HCT116 (cell line): ENCODE data around the gene PAK6. TPM values are rescaled to one million over a fixed set of nuclear protein-coding genes. Genes with fewer than 3 reads are reported as not detected.

ENCODE experiments used
- ATAC-seq: fragments of 200-7000 bp; cut with Tn5 transposase; 2 replicates; pipeline ENCODE4 v1.9.1; 2020; ENCODE audit warnings: mild to moderate bottlenecking, moderate library complexity
- BruUV-seq: library from RNA; stranded (reverse); fragments of 400-500 nt; replicated peaks from 2 replicates; lab custom pipeline; 2021; lab: Mats Ljungman, UMichigan
- CTCF ChIA-PET: fragments of 300-600 bp; sonication (Branson Sonifier 250); formaldehyde crosslinking; loops from one replicate; lab custom pipeline; 2021; ENCODE audit warnings: antibody characterized with exemption; lab: Charles Lee
- POLR2A ChIA-PET: fragments of 300-600, 350-600 bp; sonication (Branson Sonifier 250); formaldehyde crosslinking; loops from one replicate; lab custom pipeline; 2021; ENCODE audit warnings: antibody characterized with exemption; lab: Charles Lee
- RAD21 ChIA-PET, 2 experiments: fragments of 300-600 bp; sonication (Branson Sonifier 250); formaldehyde crosslinking; loops; one replicate each; lab custom pipeline; 2023; ENCODE audit warnings: low total read pairs in 2 of 2; ENCODE audit not compliant: uncharacterized antibody in 2 of 2, unreplicated experiment in 2 of 2, low non-redundant PET in 1 of 2; lab: Charles Lee
- DNase-seq: peaks from one replicate; pipeline ENCODE4 v3.0.0-alpha.2; 2010; ENCODE audit warnings: low read depth, low spot score
- H2AFZ ChIP-seq: fragments of 200-600 bp; shearing (Covaris generic), sonication (generic); 2 replicates; pipeline ENCODE4 v1.6.1; 2017; ENCODE audit warnings: low read depth, mixed run types, mixed read lengths, antibody characterized with exemption, low read length; ENCODE audit not compliant: poor library complexity, severe bottlenecking
- H3K27ac ChIP-seq: 2 replicates; pipeline ENCODE4 v1.5.1; 2012; ENCODE audit warnings: low read depth, low read length
- H3K27me3 ChIP-seq: fragments of 200-600 bp; sonication (generic); 2 replicates; pipeline ENCODE4 v1.6.1; 2016; ENCODE audit warnings: mixed run types, low read length, mixed read lengths; ENCODE audit not compliant: insufficient read depth
- H3K36me3 ChIP-seq, 2 experiments: fragments of 200-500 bp in 1 of 2; fragments of 200-600 bp in 1 of 2; sonication (Bioruptor generic) in 1 of 2; sonication (generic) in 1 of 2; 2 replicates each; pipeline versions ENCODE4 v1.5.1 to v1.6.1; 2014 to 2016; ENCODE audit warnings: low read length in 2 of 2, inconsistent platforms in 1 of 2, mixed read lengths in 1 of 2, mixed run types in 1 of 2; ENCODE audit not compliant: insufficient read depth in 2 of 2, control insufficient read depth in 1 of 2
- H3K4me1 ChIP-seq, 2 experiments: fragments of 200-600 bp in 1 of 2; sonication (generic) in 1 of 2; 2 replicates each; pipeline versions ENCODE4 v1.5.1 to v1.6.1; 2012 to 2017; ENCODE audit warnings: low read length in 2 of 2, inconsistent platforms in 1 of 2, mild to moderate bottlenecking in 1 of 2, mixed read lengths in 1 of 2, mixed run types in 1 of 2, moderate library complexity in 1 of 2; ENCODE audit not compliant: insufficient read depth in 2 of 2, control insufficient read depth in 1 of 2
- H3K4me2 ChIP-seq: fragments of 200-600 bp; sonication (generic); 2 replicates; pipeline ENCODE4 v1.6.1; 2017; ENCODE audit warnings: mixed run types, low read length, mixed read lengths
- H3K4me3 ChIP-seq, 2 experiments: fragments of 200-600 bp in 1 of 2; sonication (generic) in 1 of 2; replicated peaks in 1 of 2; 2 replicates each; pipeline ENCODE4 v1.5.1; 2011 to 2016; ENCODE audit warnings: low read length in 2 of 2, control low read depth in 1 of 2, low read depth in 1 of 2, mild to moderate bottlenecking in 1 of 2, mixed read lengths in 1 of 2, mixed run types in 1 of 2
- H3K79me2 ChIP-seq: fragments of 200-600 bp; sonication (generic); 2 replicates; pipeline ENCODE4 v1.6.1; 2017; ENCODE audit warnings: mild to moderate bottlenecking, mixed run types, low read length, moderate library complexity, mixed read lengths; ENCODE audit not compliant: insufficient read depth
- H3K9ac ChIP-seq: fragments of 200-600 bp; sonication (generic); 2 replicates; pipeline ENCODE4 v1.6.1; 2016; ENCODE audit warnings: low read length, mixed read lengths
- H3K9me2 ChIP-seq: fragments of 200-600 bp; sonication (generic), shearing (Covaris generic); 2 replicates; pipeline ENCODE4 v1.6.1; 2017; ENCODE audit warnings: mixed run types, mild to moderate bottlenecking, moderate library complexity; ENCODE audit not compliant: insufficient read depth
- H3K9me3 ChIP-seq, 2 experiments: fragments of 200-500 bp in 1 of 2; fragments of 200-600 bp in 1 of 2; sonication (Bioruptor generic) in 1 of 2; sonication (generic) in 1 of 2; 2 replicates each; pipeline ENCODE4 v1.6.1; 2014 to 2017; ENCODE audit warnings: low read length in 2 of 2, mixed read lengths in 2 of 2, inconsistent platforms in 1 of 2, low read depth in 1 of 2, mild to moderate bottlenecking in 1 of 2, mixed run types in 1 of 2, moderate library complexity in 1 of 2; ENCODE audit not compliant: control insufficient read depth in 1 of 2, insufficient read depth in 1 of 2
- H4K20me1 ChIP-seq: fragments of 200-600 bp; sonication (generic), shearing (Covaris generic); 2 replicates; pipeline ENCODE4 v1.6.1; 2017; ENCODE audit warnings: mixed run types, mild to moderate bottlenecking, moderate library complexity; ENCODE audit not compliant: insufficient read depth
- EZH2phosphoT487 ChIP-seq: fragments of 200-600 bp; IDR thresholded peaks from 2 replicates; pipeline ENCODE4 v1.6.1; 2018; ENCODE audit warnings: antibody characterized with exemption, borderline replicate concordance
- YY1 ChIP-seq: IDR thresholded peaks from 2 replicates; pipeline ENCODE4 v1.6.1; 2011; ENCODE audit warnings: low read length, low read depth, moderate library complexity, mild to moderate bottlenecking; ENCODE audit not compliant: insufficient replicate concordance; ENCODE audit errors: extremely low read depth
- ZFX ChIP-seq: fragments of 450-650 bp; IDR thresholded peaks from 2 replicates; pipeline ENCODE4 v1.6.1; 2017
- intact Hi-C: fragments of 100-400 bp; cut with micrococcal nuclease; formaldehyde crosslinking; loops from 2 replicates; pipeline ENCODE4 v1.10.0; 2022
- total RNA-seq: library from RNA; stranded (reverse); gene quantifications from one replicate; pipeline ENCODE4 v1.2.1, GENCODE V29; 2021; ENCODE audit not compliant: unreplicated experiment
- TF ChIP-seq, protein P1 (sequence below): IDR thresholded peaks from 2 replicates; pipeline ENCODE4 v1.6.1; 2012
- TF ChIP-seq, protein P2 (sequence below), 3 experiments: fragments of 200-600 bp in 1 of 3; sonication (generic) in 1 of 3; IDR thresholded peaks in 2 of 3; conservative IDR thresholded peaks in 1 of 3; 2 replicates each; pipeline ENCODE4 v1.5.1; 2012 to 2017; ENCODE audit warnings: low read depth in 2 of 3, low read length in 2 of 3, antibody characterized with exemption in 1 of 3, borderline replicate concordance in 1 of 3, control low read depth in 1 of 3, mild to moderate bottlenecking in 1 of 3, mixed read lengths in 1 of 3, mixed run types in 1 of 3, moderate library complexity in 1 of 3; ENCODE audit not compliant: insufficient read depth in 1 of 3

The PAK6 gene
- total RNA-seq, 1 experiment from 2014 or later, result 19.9 TPM

DNA sequence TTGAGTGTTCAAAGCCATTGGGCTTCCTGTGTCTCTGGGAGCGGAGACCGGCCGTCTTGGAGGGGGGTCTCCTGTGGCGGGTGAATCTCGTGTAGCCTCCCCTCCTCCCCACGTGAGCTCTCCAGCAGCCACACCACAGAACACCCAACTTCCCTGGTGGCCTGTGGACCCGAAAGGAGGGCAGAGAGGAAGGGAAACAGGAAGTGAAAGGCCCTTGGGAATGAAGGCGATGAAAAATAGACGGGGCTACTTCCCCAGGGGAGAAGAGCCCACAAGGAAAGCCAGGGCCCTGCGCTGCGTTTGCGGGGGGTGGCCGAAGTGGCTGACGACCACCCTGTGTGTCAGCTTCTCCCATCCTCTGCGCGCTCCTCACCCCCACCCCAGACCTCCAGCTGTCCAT lies 38.6 kb downstream of the PAK6 start (continued):
- TF ChIP-seq, protein P1, sequence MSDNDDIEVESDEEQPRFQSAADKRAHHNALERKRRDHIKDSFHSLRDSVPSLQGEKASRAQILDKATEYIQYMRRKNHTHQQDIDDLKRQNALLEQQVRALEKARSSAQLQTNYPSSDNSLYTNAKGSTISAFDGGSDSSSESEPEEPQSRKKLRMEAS, result no peak

DNA sequence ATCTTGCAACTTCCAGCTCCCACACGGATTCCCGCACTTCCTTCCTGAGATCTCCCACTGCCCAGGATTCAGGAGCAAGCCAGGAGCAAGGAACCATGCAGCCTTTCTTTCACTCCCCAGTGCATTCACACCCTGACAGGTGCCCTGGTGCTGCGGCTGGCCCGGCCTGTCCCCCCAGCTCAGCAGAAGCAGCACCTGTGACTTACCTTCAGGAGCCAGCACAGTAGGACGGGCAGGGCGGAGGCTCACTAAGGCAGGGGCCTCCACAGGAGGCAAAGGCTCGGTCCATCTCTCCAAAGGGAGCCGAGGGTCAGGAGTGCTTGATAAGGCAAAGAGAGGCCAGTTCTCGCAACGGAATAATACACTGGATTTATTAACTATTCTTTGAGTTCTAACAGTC lies 39.2 kb downstream of the PAK6 start:
- Histone ChIP-seq H3K36me3 (no peaks in the 10 kb centered on the region; a peak in 1 of 4 replicates), H3K4me2 (no peak overlapping the region), H3K79me2 (no peaks in the 10 kb centered on the region), H3K9me2 (no peaks in the 10 kb centered on the region), H3K9ac (no peak overlapping the region), H3K27me3 (no peaks in the 10 kb centered on the region), H2AFZ (no peak overlapping the region), H3K4me1 (peaks cover 0 to 14% of the 10 kb centered on the region in 2 experiments; a peak in 3 of 4 replicates), H3K9me3 (no peaks in the 10 kb centered on the region), H4K20me1 (no peaks in the 10 kb centered on the region), H3K27ac (no peak overlapping the region), H3K4me3 (no peak overlapping the region)
- ChIA-PET POLR2A (no interaction called here), CTCF (interaction anchor here (1.7 to 5.6 kb wide), 7 partner anchors 11 to 232 kb away, joined by 4 to 134 read pairs (median 31); partner anchors contain the start of genes BAHD1, CCDC9B and PLCB2), RAD21 (no interaction called here)
- ATAC-seq, result no peak
- TF ChIP-seq, protein P2, sequence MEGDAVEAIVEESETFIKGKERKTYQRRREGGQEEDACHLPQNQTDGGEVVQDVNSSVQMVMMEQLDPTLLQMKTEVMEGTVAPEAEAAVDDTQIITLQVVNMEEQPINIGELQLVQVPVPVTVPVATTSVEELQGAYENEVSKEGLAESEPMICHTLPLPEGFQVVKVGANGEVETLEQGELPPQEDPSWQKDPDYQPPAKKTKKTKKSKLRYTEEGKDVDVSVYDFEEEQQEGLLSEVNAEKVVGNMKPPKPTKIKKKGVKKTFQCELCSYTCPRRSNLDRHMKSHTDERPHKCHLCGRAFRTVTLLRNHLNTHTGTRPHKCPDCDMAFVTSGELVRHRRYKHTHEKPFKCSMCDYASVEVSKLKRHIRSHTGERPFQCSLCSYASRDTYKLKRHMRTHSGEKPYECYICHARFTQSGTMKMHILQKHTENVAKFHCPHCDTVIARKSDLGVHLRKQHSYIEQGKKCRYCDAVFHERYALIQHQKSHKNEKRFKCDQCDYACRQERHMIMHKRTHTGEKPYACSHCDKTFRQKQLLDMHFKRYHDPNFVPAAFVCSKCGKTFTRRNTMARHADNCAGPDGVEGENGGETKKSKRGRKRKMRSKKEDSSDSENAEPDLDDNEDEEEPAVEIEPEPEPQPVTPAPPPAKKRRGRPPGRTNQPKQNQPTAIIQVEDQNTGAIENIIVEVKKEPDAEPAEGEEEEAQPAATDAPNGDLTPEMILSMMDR (IDR thresholded peaks at IDR 0.05 in 2 of 3, conservative IDR thresholded peaks at IDR 0.05 in 1 of 3; ENCODE audit: borderline replicate concordance in 1 of 3, insufficient read depth in 1 of 3, low read depth in 2 of 3, low read length in 2 of 3), result no peak
- TF ChIP-seq EZH2phosphoT487 (no peak), YY1 (no peak), ZFX (no peak)
- intact Hi-C loops, result loop anchor here (10.0 kb wide), 1 partner anchor 493 kb away; the partner anchor contains the start of gene FSIP1
- no peak for DNase-seq
- no TSS peak for BruUV-seq
